Measurements from ENCODE around the gene TSHZ3.

GRCh38 chr19:31397308-31397707 is 48.1 kb upstream of the TSHZ3 start:
- TF ChIP-seq CTCF (conservative IDR thresholded peaks at IDR 0.05; ENCODE audit: low read depth, low read length) (no peak), EZH2 (IDR thresholded peaks at IDR 0.05; ENCODE audit: borderline replicate concordance, low read depth, low read length, poor library complexity, severe bottlenecking) (no peak)
